Liver (tissue), 9 donors: Measurements from ENCODE around the gene GDF2. TPM values are rescaled to one million over a fixed set of nuclear protein-coding genes. Genes with fewer than 3 reads are reported as not detected.

Source experiments
- DNase-seq: peaks from one replicate; pipeline ENCODE4 v3.0.0-alpha.2; 2017; ENCODE audit warnings: low spot score
- H3K27ac ChIP-seq, 2 donors: one replicate each; pipeline ENCODE4 v1.7.0; 2013; ENCODE audit warnings: inconsistent platforms in 2 of 2, low read length in 2 of 2, control low read depth in 1 of 2, low read depth in 1 of 2, mild to moderate bottlenecking in 1 of 2
- H3K27me3 ChIP-seq, 4 donors: one replicate each; pipeline versions ENCODE4 v1.6.1 to v1.7.0; 2013; ENCODE audit warnings: low read length in 3 of 4, inconsistent platforms in 1 of 4, mild to moderate bottlenecking in 1 of 4, moderate library complexity in 1 of 4; ENCODE audit not compliant: control insufficient read depth in 4 of 4, insufficient read depth in 4 of 4
- H3K36me3 ChIP-seq, 4 donors: one replicate each; pipeline versions ENCODE4 v1.6.1 to v1.7.0; 2013; ENCODE audit warnings: low read length in 3 of 4, mild to moderate bottlenecking in 3 of 4, low read depth in 1 of 4, moderate library complexity in 1 of 4; ENCODE audit not compliant: control insufficient read depth in 4 of 4, insufficient read depth in 3 of 4
- H3K4me1 ChIP-seq, 4 donors: one replicate each; pipeline versions ENCODE4 v1.6.1 to v1.7.0; 2013; ENCODE audit warnings: low read length in 3 of 4, mild to moderate bottlenecking in 3 of 4, moderate library complexity in 1 of 4; ENCODE audit not compliant: control insufficient read depth in 4 of 4, insufficient read depth in 4 of 4
- H3K4me3 ChIP-seq, 3 donors: one replicate each; pipeline versions ENCODE4 v1.6.1 to v1.7.0; 2013; ENCODE audit warnings: low read length in 3 of 3, control low read depth in 1 of 3, low read depth in 1 of 3, mild to moderate bottlenecking in 1 of 3
- H3K9ac ChIP-seq, 2 donors: one replicate each; pipeline ENCODE4 v1.7.0; 2013; ENCODE audit warnings: low read length in 2 of 2, mild to moderate bottlenecking in 2 of 2, moderate library complexity in 2 of 2, control low read depth in 1 of 2, low read depth in 1 of 2
- H3K9me3 ChIP-seq, 4 donors: one replicate each; pipeline versions ENCODE4 v1.6.1 to v1.7.0; 2013; ENCODE audit warnings: low read length in 3 of 4; ENCODE audit not compliant: control insufficient read depth in 4 of 4
- EGR1 ChIP-seq, 2 donors: IDR thresholded peaks; 2 replicates each; pipeline ENCODE4 v1.6.1; 2016 to 2018; ENCODE audit warnings: antibody characterized with exemption in 2 of 2, low read depth in 2 of 2
- FOXA1 ChIP-seq: IDR thresholded peaks from 2 replicates; pipeline ENCODE4 v1.6.1; 2016; ENCODE audit warnings: antibody characterized with exemption
- FOXA2 ChIP-seq: IDR thresholded peaks from 2 replicates; pipeline ENCODE4 v1.6.1; 2016; ENCODE audit warnings: antibody characterized with exemption
- GABPA ChIP-seq, 2 donors: IDR thresholded peaks in 1 of 2; conservative IDR thresholded peaks in 1 of 2; 2 replicates each; pipeline ENCODE4 v1.6.1; 2016; ENCODE audit warnings: antibody characterized with exemption in 2 of 2, mild to moderate bottlenecking in 1 of 2, moderate library complexity in 1 of 2
- HNF4A ChIP-seq, 2 donors: conservative IDR thresholded peaks; 2 replicates each; pipeline ENCODE4 v1.6.1; 2016; ENCODE audit warnings: antibody characterized with exemption in 2 of 2, mild to moderate bottlenecking in 2 of 2
- HNF4G ChIP-seq: IDR thresholded peaks from 2 replicates; pipeline ENCODE4 v1.6.1; 2016; ENCODE audit warnings: antibody characterized with exemption
- JUND ChIP-seq, 2 donors: IDR thresholded peaks; 2 replicates each; pipeline ENCODE4 v1.6.1; 2016; ENCODE audit warnings: antibody characterized with exemption in 2 of 2
- NR2F2 ChIP-seq: IDR thresholded peaks from 2 replicates; pipeline ENCODE4 v1.6.1; 2016; ENCODE audit warnings: antibody characterized with exemption
- RAD21 ChIP-seq, 2 donors: IDR thresholded peaks; 2 replicates each; pipeline ENCODE4 v1.6.1; 2016; ENCODE audit warnings: antibody characterized with exemption in 2 of 2, mild to moderate bottlenecking in 2 of 2
- RXRA ChIP-seq, 2 donors: IDR thresholded peaks; 2 replicates each; pipeline ENCODE4 v1.6.1; 2017 to 2018; ENCODE audit warnings: antibody characterized with exemption in 2 of 2, mild to moderate bottlenecking in 1 of 2
- SP1 ChIP-seq: IDR thresholded peaks from 2 replicates; pipeline ENCODE4 v1.6.1; 2018; ENCODE audit warnings: antibody characterized with exemption, mild to moderate bottlenecking
- TAF1 ChIP-seq: conservative IDR thresholded peaks from 2 replicates; pipeline ENCODE4 v1.6.1; 2016; ENCODE audit warnings: antibody characterized with exemption, mild to moderate bottlenecking
- YY1 ChIP-seq: IDR thresholded peaks from 2 replicates; pipeline ENCODE4 v1.6.1; 2016; ENCODE audit warnings: antibody characterized with exemption, mild to moderate bottlenecking
- WGBS: extraction: QIAGEN DNeasy Blood & Tissue Kit; methylation state at CpG from one replicate; pipeline ENCODE4 v1.1.7; 2013; 5-methylcytosine and 5-hydroxymethylcytosine counted together
- polyA plus RNA-seq, 2 donors: library from polyadenylated mRNA; stranded (reverse) in 1 of 2; unstranded in 1 of 2; fragments of 200-250 nt in 1 of 2; fragments of >200 nt in 1 of 2; fragmentation: Nextera tagmentation in 1 of 2; extraction: Ambion mirVana in 1 of 2; gene quantifications; one replicate each; pipeline versions ENCODE4 v1.2.1 to v1.2.3, GENCODE V29; 2013 to 2015
- total RNA-seq, 2 donors: library from RNA; depleted of rRNA; stranded (reverse); fragments of >200 nt; gene quantifications; one replicate each; pipeline ENCODE4 v1.2.3, GENCODE V29; 2014
- TF ChIP-seq, protein P1 (sequence below): IDR thresholded peaks from 2 replicates; pipeline ENCODE4 v1.6.1; 2016; ENCODE audit warnings: antibody characterized with exemption, mild to moderate bottlenecking
- TF ChIP-seq, protein P2 (sequence below): IDR thresholded peaks from 2 replicates; pipeline ENCODE4 v1.6.1; 2016; ENCODE audit warnings: antibody characterized with exemption
- TF ChIP-seq, protein P3 (sequence below): fragments of 150-350 bp; IDR thresholded peaks from 2 replicates; pipeline ENCODE4 v1.5.1; 2017; ENCODE audit warnings: improper control_type of control experiment, low read depth, low read length; ENCODE audit not compliant: missing input control
- TF ChIP-seq, protein P4 (sequence below): IDR thresholded peaks from 2 replicates; pipeline ENCODE4 v1.6.1; 2016; ENCODE audit warnings: antibody characterized with exemption
- TF ChIP-seq, protein P5 (sequence below): IDR thresholded peaks from 2 replicates; pipeline ENCODE4 v1.6.1; 2016; ENCODE audit warnings: antibody characterized with exemption
- donor health status: healthy.
- donor health status: healthy.
- donor health status: healthy.
- donor health status: healthy.
- donor health status: healthy.

GDF2 gene
- total and polyA plus RNA-seq, 4 donors, result 5.6 to 26.9 (median 14.5) TPM

DNA sequence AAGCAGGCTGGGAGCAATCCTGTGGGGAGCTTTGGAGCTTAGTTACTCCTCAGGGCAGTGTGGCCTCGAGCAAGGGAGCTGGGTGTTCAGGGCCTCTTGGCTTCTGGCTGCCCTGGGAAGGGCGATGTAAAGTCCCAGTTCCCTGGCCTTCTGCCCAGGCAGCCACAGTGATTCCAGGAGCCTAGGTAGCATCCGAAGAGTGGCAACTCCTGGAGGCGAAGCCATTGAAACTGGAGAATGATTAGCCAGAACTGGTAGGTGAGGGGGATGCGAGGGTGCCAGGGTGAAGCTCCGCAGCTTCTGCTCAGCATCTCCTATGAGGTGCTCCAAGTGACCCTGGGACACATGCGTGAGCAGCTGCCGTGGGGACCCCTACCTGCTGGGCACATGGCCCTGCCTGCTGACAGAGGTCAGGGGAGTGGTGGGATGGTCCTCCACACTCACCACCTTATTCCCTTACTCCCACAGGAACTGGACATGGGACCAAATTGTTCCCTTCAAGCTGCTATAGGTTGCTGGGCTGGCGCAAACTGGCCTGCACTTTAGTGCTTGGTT is 7.8 kb upstream of the GDF2 start (continued):
- TF ChIP-seq, protein P1, sequence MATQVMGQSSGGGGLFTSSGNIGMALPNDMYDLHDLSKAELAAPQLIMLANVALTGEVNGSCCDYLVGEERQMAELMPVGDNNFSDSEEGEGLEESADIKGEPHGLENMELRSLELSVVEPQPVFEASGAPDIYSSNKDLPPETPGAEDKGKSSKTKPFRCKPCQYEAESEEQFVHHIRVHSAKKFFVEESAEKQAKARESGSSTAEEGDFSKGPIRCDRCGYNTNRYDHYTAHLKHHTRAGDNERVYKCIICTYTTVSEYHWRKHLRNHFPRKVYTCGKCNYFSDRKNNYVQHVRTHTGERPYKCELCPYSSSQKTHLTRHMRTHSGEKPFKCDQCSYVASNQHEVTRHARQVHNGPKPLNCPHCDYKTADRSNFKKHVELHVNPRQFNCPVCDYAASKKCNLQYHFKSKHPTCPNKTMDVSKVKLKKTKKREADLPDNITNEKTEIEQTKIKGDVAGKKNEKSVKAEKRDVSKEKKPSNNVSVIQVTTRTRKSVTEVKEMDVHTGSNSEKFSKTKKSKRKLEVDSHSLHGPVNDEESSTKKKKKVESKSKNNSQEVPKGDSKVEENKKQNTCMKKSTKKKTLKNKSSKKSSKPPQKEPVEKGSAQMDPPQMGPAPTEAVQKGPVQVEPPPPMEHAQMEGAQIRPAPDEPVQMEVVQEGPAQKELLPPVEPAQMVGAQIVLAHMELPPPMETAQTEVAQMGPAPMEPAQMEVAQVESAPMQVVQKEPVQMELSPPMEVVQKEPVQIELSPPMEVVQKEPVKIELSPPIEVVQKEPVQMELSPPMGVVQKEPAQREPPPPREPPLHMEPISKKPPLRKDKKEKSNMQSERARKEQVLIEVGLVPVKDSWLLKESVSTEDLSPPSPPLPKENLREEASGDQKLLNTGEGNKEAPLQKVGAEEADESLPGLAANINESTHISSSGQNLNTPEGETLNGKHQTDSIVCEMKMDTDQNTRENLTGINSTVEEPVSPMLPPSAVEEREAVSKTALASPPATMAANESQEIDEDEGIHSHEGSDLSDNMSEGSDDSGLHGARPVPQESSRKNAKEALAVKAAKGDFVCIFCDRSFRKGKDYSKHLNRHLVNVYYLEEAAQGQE, result no peak
- TF ChIP-seq, protein P2, sequence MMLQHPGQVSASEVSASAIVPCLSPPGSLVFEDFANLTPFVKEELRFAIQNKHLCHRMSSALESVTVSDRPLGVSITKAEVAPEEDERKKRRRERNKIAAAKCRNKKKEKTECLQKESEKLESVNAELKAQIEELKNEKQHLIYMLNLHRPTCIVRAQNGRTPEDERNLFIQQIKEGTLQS, result no peak
- no peak for TF ChIP-seq FOXA2
- TF ChIP-seq, protein P3, sequence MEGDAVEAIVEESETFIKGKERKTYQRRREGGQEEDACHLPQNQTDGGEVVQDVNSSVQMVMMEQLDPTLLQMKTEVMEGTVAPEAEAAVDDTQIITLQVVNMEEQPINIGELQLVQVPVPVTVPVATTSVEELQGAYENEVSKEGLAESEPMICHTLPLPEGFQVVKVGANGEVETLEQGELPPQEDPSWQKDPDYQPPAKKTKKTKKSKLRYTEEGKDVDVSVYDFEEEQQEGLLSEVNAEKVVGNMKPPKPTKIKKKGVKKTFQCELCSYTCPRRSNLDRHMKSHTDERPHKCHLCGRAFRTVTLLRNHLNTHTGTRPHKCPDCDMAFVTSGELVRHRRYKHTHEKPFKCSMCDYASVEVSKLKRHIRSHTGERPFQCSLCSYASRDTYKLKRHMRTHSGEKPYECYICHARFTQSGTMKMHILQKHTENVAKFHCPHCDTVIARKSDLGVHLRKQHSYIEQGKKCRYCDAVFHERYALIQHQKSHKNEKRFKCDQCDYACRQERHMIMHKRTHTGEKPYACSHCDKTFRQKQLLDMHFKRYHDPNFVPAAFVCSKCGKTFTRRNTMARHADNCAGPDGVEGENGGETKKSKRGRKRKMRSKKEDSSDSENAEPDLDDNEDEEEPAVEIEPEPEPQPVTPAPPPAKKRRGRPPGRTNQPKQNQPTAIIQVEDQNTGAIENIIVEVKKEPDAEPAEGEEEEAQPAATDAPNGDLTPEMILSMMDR, result no peak

DNA sequence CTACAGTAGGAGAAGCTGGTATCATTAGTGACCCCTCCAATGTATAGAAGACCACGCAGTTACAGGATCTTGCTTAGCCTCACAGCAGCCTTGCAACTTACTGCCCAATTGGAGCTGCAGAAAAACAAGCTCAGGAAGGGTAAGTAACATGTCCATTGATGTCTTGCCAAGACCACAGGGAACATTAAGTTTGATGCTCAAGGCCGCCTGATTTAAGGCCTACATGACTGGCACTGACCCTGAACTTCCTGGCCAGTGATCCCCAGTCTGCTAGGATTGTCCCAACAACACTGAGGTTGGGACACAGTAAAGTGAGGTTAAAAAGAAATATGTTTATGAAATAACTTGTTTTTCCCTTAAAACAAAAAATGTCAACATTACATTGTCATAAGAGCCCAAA is 6.8 kb upstream of the GDF2 start:
- TF ChIP-seq HNF4G, result no peak
- TF ChIP-seq YY1, result no peak
- no peak for TF ChIP-seq FOXA2
- TF ChIP-seq GABPA (IDR thresholded peaks at IDR 0.05 in 1 of 2, conservative IDR thresholded peaks at IDR 0.05 in 1 of 2), result no peak
- TF ChIP-seq, protein P4, sequence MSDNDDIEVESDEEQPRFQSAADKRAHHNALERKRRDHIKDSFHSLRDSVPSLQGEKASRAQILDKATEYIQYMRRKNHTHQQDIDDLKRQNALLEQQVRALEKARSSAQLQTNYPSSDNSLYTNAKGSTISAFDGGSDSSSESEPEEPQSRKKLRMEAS, result no peak
- TF ChIP-seq, protein P1, result no peak
- TF ChIP-seq, protein P5, sequence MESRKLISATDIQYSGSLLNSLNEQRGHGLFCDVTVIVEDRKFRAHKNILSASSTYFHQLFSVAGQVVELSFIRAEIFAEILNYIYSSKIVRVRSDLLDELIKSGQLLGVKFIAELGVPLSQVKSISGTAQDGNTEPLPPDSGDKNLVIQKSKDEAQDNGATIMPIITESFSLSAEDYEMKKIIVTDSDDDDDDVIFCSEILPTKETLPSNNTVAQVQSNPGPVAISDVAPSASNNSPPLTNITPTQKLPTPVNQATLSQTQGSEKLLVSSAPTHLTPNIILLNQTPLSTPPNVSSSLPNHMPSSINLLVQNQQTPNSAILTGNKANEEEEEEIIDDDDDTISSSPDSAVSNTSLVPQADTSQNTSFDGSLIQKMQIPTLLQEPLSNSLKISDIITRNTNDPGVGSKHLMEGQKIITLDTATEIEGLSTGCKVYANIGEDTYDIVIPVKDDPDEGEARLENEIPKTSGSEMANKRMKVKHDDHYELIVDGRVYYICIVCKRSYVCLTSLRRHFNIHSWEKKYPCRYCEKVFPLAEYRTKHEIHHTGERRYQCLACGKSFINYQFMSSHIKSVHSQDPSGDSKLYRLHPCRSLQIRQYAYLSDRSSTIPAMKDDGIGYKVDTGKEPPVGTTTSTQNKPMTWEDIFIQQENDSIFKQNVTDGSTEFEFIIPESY, result no peak
- no peak for TF ChIP-seq HNF4A (conservative IDR thresholded peaks at IDR 0.05)
- no peak for TF ChIP-seq JUND (IDR thresholded peaks at IDR 0.05)
- no peak for TF ChIP-seq RXRA (IDR thresholded peaks at IDR 0.05)
- no peak for TF ChIP-seq NR2F2
- no peak for TF ChIP-seq TAF1
- TF ChIP-seq SP1, result no peak
- TF ChIP-seq RAD21 (IDR thresholded peaks at IDR 0.05), result no peak
- TF ChIP-seq, protein P3, result no peak
- TF ChIP-seq EGR1 (IDR thresholded peaks at IDR 0.05; ENCODE audit: low read depth in 2 of 2), result no peak
- no peak for TF ChIP-seq FOXA1
- TF ChIP-seq, protein P2, result no peak
- Histone ChIP-seq H3K36me3 (no peaks in the 10 kb centered on the region), H3K27me3 (no peaks in the 10 kb centered on the region), H3K9me3 (no peaks in the 10 kb centered on the region), H3K9ac (no peak overlapping the region), H3K4me3 (no peak overlapping the region), H3K4me1 (no peaks in the 10 kb centered on the region), H3K27ac (no peak overlapping the region)
- 96% methylated on average over 2 of the region's 2 CpGs for WGBS
- DNase-seq, result no peak
